ENCODE measurements around the gene EME2.
"Not testable (repeated sequence)": the region's sequence is repeated elsewhere in the genome, so short reads cannot be mapped to it uniquely, and the experiment has no call there.

DNA sequence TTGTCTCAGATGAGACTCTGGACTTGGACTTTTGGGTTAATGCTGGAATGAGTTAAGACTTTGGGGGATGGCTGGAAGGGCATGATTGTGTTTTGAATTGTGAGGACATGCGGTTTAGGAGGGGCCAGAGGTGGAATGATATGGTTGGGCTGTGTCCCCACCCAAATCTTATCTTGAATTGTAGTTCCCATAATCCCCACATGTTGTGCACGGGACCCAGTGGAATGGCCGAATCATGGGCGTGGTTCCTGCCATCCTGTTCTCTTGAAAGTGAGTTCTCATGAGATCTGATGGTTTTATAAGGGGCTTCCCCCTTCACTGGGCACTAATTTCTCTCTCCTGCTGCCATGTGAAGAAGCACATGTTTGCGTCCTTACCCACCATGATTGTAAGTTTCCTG is 26.7 kb downstream of the EME2 start:
- TF ChIP-seq, protein P1, sequence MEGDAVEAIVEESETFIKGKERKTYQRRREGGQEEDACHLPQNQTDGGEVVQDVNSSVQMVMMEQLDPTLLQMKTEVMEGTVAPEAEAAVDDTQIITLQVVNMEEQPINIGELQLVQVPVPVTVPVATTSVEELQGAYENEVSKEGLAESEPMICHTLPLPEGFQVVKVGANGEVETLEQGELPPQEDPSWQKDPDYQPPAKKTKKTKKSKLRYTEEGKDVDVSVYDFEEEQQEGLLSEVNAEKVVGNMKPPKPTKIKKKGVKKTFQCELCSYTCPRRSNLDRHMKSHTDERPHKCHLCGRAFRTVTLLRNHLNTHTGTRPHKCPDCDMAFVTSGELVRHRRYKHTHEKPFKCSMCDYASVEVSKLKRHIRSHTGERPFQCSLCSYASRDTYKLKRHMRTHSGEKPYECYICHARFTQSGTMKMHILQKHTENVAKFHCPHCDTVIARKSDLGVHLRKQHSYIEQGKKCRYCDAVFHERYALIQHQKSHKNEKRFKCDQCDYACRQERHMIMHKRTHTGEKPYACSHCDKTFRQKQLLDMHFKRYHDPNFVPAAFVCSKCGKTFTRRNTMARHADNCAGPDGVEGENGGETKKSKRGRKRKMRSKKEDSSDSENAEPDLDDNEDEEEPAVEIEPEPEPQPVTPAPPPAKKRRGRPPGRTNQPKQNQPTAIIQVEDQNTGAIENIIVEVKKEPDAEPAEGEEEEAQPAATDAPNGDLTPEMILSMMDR (IDR thresholded peaks at IDR 0.05): not testable (repeated sequence)
- not testable (repeated sequence) for TF ChIP-seq POLR2A (IDR thresholded peaks at IDR 0.05)

Measured in adrenal gland (tissue), 5 donors.